Liver (tissue), 9 donors: ENCODE measurements around the gene ST6GALNAC4. TPM values are rescaled to one million over a fixed set of nuclear protein-coding genes. Genes with fewer than 3 reads are reported as not detected.

Source experiments
- DNase-seq: peaks from one replicate; pipeline ENCODE4 v3.0.0-alpha.2; 2017; ENCODE audit warnings: low spot score
- H3K27ac ChIP-seq, 2 donors: one replicate each; pipeline ENCODE4 v1.7.0; 2013; ENCODE audit warnings: inconsistent platforms in 2 of 2, low read length in 2 of 2, control low read depth in 1 of 2, low read depth in 1 of 2, mild to moderate bottlenecking in 1 of 2
- H3K27me3 ChIP-seq, 4 donors: one replicate each; pipeline versions ENCODE4 v1.6.1 to v1.7.0; 2013; ENCODE audit warnings: low read length in 3 of 4, inconsistent platforms in 1 of 4, mild to moderate bottlenecking in 1 of 4, moderate library complexity in 1 of 4; ENCODE audit not compliant: control insufficient read depth in 4 of 4, insufficient read depth in 4 of 4
- H3K36me3 ChIP-seq, 4 donors: one replicate each; pipeline versions ENCODE4 v1.6.1 to v1.7.0; 2013; ENCODE audit warnings: low read length in 3 of 4, mild to moderate bottlenecking in 3 of 4, low read depth in 1 of 4, moderate library complexity in 1 of 4; ENCODE audit not compliant: control insufficient read depth in 4 of 4, insufficient read depth in 3 of 4
- H3K4me1 ChIP-seq, 4 donors: one replicate each; pipeline versions ENCODE4 v1.6.1 to v1.7.0; 2013; ENCODE audit warnings: low read length in 3 of 4, mild to moderate bottlenecking in 3 of 4, moderate library complexity in 1 of 4; ENCODE audit not compliant: control insufficient read depth in 4 of 4, insufficient read depth in 4 of 4
- H3K4me3 ChIP-seq, 3 donors: one replicate each; pipeline versions ENCODE4 v1.6.1 to v1.7.0; 2013; ENCODE audit warnings: low read length in 3 of 3, control low read depth in 1 of 3, low read depth in 1 of 3, mild to moderate bottlenecking in 1 of 3
- H3K9ac ChIP-seq, 2 donors: one replicate each; pipeline ENCODE4 v1.7.0; 2013; ENCODE audit warnings: low read length in 2 of 2, mild to moderate bottlenecking in 2 of 2, moderate library complexity in 2 of 2, control low read depth in 1 of 2, low read depth in 1 of 2
- H3K9me3 ChIP-seq, 4 donors: one replicate each; pipeline versions ENCODE4 v1.6.1 to v1.7.0; 2013; ENCODE audit warnings: low read length in 3 of 4; ENCODE audit not compliant: control insufficient read depth in 4 of 4
- ATF3 ChIP-seq: IDR thresholded peaks from 2 replicates; pipeline ENCODE4 v1.6.1; 2016; ENCODE audit warnings: antibody characterized with exemption
- CTCF ChIP-seq: fragments of 150-350 bp; IDR thresholded peaks from 2 replicates; pipeline ENCODE4 v1.5.1; 2017; ENCODE audit warnings: improper control_type of control experiment, low read depth, low read length; ENCODE audit not compliant: missing input control
- EGR1 ChIP-seq, 2 donors: IDR thresholded peaks; 2 replicates each; pipeline ENCODE4 v1.6.1; 2016 to 2018; ENCODE audit warnings: antibody characterized with exemption in 2 of 2, low read depth in 2 of 2
- FOXA1 ChIP-seq: IDR thresholded peaks from 2 replicates; pipeline ENCODE4 v1.6.1; 2016; ENCODE audit warnings: antibody characterized with exemption
- FOXA2 ChIP-seq: IDR thresholded peaks from 2 replicates; pipeline ENCODE4 v1.6.1; 2016; ENCODE audit warnings: antibody characterized with exemption
- HNF4A ChIP-seq, 2 donors: conservative IDR thresholded peaks; 2 replicates each; pipeline ENCODE4 v1.6.1; 2016; ENCODE audit warnings: antibody characterized with exemption in 2 of 2, mild to moderate bottlenecking in 2 of 2
- HNF4G ChIP-seq: IDR thresholded peaks from 2 replicates; pipeline ENCODE4 v1.6.1; 2016; ENCODE audit warnings: antibody characterized with exemption
- JUND ChIP-seq, 2 donors: IDR thresholded peaks; 2 replicates each; pipeline ENCODE4 v1.6.1; 2016; ENCODE audit warnings: antibody characterized with exemption in 2 of 2
- MAX ChIP-seq: IDR thresholded peaks from 2 replicates; pipeline ENCODE4 v1.6.1; 2016; ENCODE audit warnings: antibody characterized with exemption
- NR2F2 ChIP-seq: IDR thresholded peaks from 2 replicates; pipeline ENCODE4 v1.6.1; 2016; ENCODE audit warnings: antibody characterized with exemption
- RAD21 ChIP-seq, 2 donors: IDR thresholded peaks; 2 replicates each; pipeline ENCODE4 v1.6.1; 2016; ENCODE audit warnings: antibody characterized with exemption in 2 of 2, mild to moderate bottlenecking in 2 of 2
- REST ChIP-seq: IDR thresholded peaks from 2 replicates; pipeline ENCODE4 v1.6.1; 2016; ENCODE audit warnings: antibody characterized with exemption, mild to moderate bottlenecking
- RXRA ChIP-seq, 2 donors: IDR thresholded peaks; 2 replicates each; pipeline ENCODE4 v1.6.1; 2017 to 2018; ENCODE audit warnings: antibody characterized with exemption in 2 of 2, mild to moderate bottlenecking in 1 of 2
- SP1 ChIP-seq: IDR thresholded peaks from 2 replicates; pipeline ENCODE4 v1.6.1; 2018; ENCODE audit warnings: antibody characterized with exemption, mild to moderate bottlenecking
- TAF1 ChIP-seq: conservative IDR thresholded peaks from 2 replicates; pipeline ENCODE4 v1.6.1; 2016; ENCODE audit warnings: antibody characterized with exemption, mild to moderate bottlenecking
- YY1 ChIP-seq: IDR thresholded peaks from 2 replicates; pipeline ENCODE4 v1.6.1; 2016; ENCODE audit warnings: antibody characterized with exemption, mild to moderate bottlenecking
- WGBS: extraction: QIAGEN DNeasy Blood & Tissue Kit; methylation state at CpG from one replicate; pipeline ENCODE4 v1.1.7; 2013; 5-methylcytosine and 5-hydroxymethylcytosine counted together
- polyA plus RNA-seq, 2 donors: library from polyadenylated mRNA; stranded (reverse) in 1 of 2; unstranded in 1 of 2; fragments of 200-250 nt in 1 of 2; fragments of >200 nt in 1 of 2; fragmentation: Nextera tagmentation in 1 of 2; extraction: Ambion mirVana in 1 of 2; gene quantifications; one replicate each; pipeline versions ENCODE4 v1.2.1 to v1.2.3, GENCODE V29; 2013 to 2015
- total RNA-seq, 2 donors: library from RNA; depleted of rRNA; stranded (reverse); fragments of >200 nt; gene quantifications; one replicate each; pipeline ENCODE4 v1.2.3, GENCODE V29; 2014
- donor health status: healthy.
- donor health status: healthy.
- donor health status: healthy.
- donor health status: healthy.
- donor health status: healthy.

The ST6GALNAC4 gene
- total and polyA plus RNA-seq, 4 donors: 2.5 to 83.7 (median 7.5) TPM

- DNase-seq: no peak
- Histone ChIP-seq H3K36me3 (peaks cover 0 to 3% (median under 1%) of the 10 kb centered on the region in 4 donors), H3K9ac (no peak overlapping the region), H3K27ac (no peak overlapping the region), H3K4me3 (no peak overlapping the region), H3K9me3 (no peaks in the 10 kb centered on the region), H3K27me3 (no peaks in the 10 kb centered on the region), H3K4me1 (peaks cover 13 to 37% (median 24%) of the 10 kb centered on the region in 4 donors)
- 42% methylated on average over 10 of the region's 10 CpGs for WGBS
- TF ChIP-seq MAX: no peak
- peak in 1 of 2 donors; percentile 23 for TF ChIP-seq RAD21 (IDR thresholded peaks at IDR 0.05)
- TF ChIP-seq NR2F2: no peak
- TF ChIP-seq ATF3: no peak
- TF ChIP-seq JUND (IDR thresholded peaks at IDR 0.05): no peak
Measured at GRCh38 chr9:127873886-127874285, 43.0 kb downstream of the ST6GALNAC4 start.

- peaks cover 13 to 36% (median 24%) of the 10 kb centered on the region in 4 donors for H3K4me1 ChIP-seq
- H3K4me3 ChIP-seq: no peak overlapping the region
- TF ChIP-seq JUND (IDR thresholded peaks at IDR 0.05): no peak
- TF ChIP-seq HNF4G: no peak
- no peak for TF ChIP-seq FOXA2
- TF ChIP-seq MAX: no peak
- TF ChIP-seq REST: no peak
- no peak for TF ChIP-seq RXRA (IDR thresholded peaks at IDR 0.05)
- TF ChIP-seq EGR1 (IDR thresholded peaks at IDR 0.05; ENCODE audit: low read depth in 2 of 2): no peak
- no peak for TF ChIP-seq CTCF
- TF ChIP-seq SP1: no peak
- TF ChIP-seq HNF4A (conservative IDR thresholded peaks at IDR 0.05): no peak
- no peak for TF ChIP-seq NR2F2
- no peak for TF ChIP-seq ATF3
- no peak for TF ChIP-seq YY1
- TF ChIP-seq TAF1: no peak
- no peak for TF ChIP-seq FOXA1
- no peak for DNase-seq
- 87% methylated on average over 19 of the region's 19 CpGs for WGBS
- no peaks in the 10 kb centered on the region for H3K27me3 ChIP-seq
- peaks cover 0 to 3% (median under 1%) of the 10 kb centered on the region in 4 donors for H3K36me3 ChIP-seq
- H3K9me3 ChIP-seq: no peaks in the 10 kb centered on the region
- H3K9ac ChIP-seq: no peak overlapping the region
- no peak overlapping the region for H3K27ac ChIP-seq
Measured at GRCh38 chr9:127873223-127873691, 43.6 kb downstream of the ST6GALNAC4 start.
